ENCODE data around the gene GLP2R. TPM values are rescaled to one million over a fixed set of nuclear protein-coding genes. Genes with fewer than 3 reads are reported as not detected.

GLP2R gene
- polyA plus RNA-seq, 1 donor from 2014 or later, result not detected

DNA sequence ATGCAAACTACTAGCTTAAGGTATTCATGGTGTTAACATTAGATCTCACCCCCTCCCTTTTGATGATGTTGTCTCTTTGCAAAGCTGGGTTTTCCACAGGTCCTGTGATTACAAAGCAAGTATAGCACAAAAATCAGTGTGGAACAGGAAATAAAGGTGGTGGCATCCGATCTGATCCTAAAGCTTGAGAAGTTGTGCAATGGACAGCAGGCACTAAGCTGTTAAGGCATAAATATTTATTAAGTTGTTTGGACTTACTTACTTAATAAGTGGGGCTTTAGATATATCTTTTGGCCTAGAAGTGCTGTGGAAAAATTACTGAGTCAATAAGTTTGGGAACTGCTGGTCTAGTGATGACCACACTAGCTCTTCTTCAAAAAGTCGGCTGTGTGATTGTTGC lies 5.0 kb downstream of the GLP2R start:
- no peak for TF ChIP-seq SMC3 (conservative IDR thresholded peaks at IDR 0.05; ENCODE audit: poor library complexity)
- TF ChIP-seq, protein P1, sequence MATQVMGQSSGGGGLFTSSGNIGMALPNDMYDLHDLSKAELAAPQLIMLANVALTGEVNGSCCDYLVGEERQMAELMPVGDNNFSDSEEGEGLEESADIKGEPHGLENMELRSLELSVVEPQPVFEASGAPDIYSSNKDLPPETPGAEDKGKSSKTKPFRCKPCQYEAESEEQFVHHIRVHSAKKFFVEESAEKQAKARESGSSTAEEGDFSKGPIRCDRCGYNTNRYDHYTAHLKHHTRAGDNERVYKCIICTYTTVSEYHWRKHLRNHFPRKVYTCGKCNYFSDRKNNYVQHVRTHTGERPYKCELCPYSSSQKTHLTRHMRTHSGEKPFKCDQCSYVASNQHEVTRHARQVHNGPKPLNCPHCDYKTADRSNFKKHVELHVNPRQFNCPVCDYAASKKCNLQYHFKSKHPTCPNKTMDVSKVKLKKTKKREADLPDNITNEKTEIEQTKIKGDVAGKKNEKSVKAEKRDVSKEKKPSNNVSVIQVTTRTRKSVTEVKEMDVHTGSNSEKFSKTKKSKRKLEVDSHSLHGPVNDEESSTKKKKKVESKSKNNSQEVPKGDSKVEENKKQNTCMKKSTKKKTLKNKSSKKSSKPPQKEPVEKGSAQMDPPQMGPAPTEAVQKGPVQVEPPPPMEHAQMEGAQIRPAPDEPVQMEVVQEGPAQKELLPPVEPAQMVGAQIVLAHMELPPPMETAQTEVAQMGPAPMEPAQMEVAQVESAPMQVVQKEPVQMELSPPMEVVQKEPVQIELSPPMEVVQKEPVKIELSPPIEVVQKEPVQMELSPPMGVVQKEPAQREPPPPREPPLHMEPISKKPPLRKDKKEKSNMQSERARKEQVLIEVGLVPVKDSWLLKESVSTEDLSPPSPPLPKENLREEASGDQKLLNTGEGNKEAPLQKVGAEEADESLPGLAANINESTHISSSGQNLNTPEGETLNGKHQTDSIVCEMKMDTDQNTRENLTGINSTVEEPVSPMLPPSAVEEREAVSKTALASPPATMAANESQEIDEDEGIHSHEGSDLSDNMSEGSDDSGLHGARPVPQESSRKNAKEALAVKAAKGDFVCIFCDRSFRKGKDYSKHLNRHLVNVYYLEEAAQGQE (IDR thresholded peaks at IDR 0.05; ENCODE audit: borderline replicate concordance), result no peak
- no peak for TF ChIP-seq TAF1 (IDR thresholded peaks at IDR 0.05; ENCODE audit: low read depth)
- TF ChIP-seq EP300 (conservative IDR thresholded peaks at IDR 0.05; ENCODE audit: poor library complexity, severe bottlenecking), result no peak
- TF ChIP-seq EZH2 (IDR thresholded peaks at IDR 0.05; ENCODE audit: borderline replicate concordance, insufficient read depth, low read length, poor library complexity, severe bottlenecking), result no peak
- TF ChIP-seq MXI1 (conservative IDR thresholded peaks at IDR 0.05; ENCODE audit: poor library complexity, severe bottlenecking), result no peak
- TF ChIP-seq RAD21 (conservative IDR thresholded peaks at IDR 0.05), result no peak
- TF ChIP-seq, protein P2, sequence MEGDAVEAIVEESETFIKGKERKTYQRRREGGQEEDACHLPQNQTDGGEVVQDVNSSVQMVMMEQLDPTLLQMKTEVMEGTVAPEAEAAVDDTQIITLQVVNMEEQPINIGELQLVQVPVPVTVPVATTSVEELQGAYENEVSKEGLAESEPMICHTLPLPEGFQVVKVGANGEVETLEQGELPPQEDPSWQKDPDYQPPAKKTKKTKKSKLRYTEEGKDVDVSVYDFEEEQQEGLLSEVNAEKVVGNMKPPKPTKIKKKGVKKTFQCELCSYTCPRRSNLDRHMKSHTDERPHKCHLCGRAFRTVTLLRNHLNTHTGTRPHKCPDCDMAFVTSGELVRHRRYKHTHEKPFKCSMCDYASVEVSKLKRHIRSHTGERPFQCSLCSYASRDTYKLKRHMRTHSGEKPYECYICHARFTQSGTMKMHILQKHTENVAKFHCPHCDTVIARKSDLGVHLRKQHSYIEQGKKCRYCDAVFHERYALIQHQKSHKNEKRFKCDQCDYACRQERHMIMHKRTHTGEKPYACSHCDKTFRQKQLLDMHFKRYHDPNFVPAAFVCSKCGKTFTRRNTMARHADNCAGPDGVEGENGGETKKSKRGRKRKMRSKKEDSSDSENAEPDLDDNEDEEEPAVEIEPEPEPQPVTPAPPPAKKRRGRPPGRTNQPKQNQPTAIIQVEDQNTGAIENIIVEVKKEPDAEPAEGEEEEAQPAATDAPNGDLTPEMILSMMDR (IDR thresholded peaks at IDR 0.05; ENCODE audit: poor library complexity, severe bottlenecking), result no peak
- no peak for TF ChIP-seq POLR2AphosphoS5 (IDR thresholded peaks at IDR 0.05)
- Histone ChIP-seq H3F3A (ENCODE audit: insufficient read depth, low read length, poor library complexity, severe bottlenecking) (no peaks in the 10 kb centered on the region), H3K36me3 (ENCODE audit: insufficient read depth, low read length) (no peaks in the 10 kb centered on the region)

DNA sequence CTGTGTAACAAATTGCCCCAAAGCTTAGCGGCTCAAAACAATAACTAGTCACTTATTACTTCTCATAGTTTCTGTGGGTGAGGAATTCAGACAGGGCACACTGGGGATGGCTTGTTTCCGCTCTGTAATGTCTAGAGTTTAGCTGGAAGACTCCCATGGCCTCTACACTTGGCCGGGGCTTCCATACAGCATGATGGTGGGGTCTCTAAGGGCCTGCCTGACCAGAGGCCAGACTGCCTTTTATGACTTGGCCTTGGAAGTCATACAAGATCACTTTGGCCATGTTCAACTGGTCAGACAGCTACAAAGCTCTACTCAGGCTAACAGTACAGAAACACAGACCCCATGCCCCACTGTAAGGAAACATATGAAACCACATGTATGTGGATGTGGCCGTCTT lies 8.2 kb downstream of the GLP2R start:
- TF ChIP-seq EZH2 (IDR thresholded peaks at IDR 0.05; ENCODE audit: borderline replicate concordance, insufficient read depth, low read length, poor library complexity, severe bottlenecking) (no peak), RAD21 (conservative IDR thresholded peaks at IDR 0.05) (no peak), SMC3 (conservative IDR thresholded peaks at IDR 0.05; ENCODE audit: poor library complexity) (no peak), POLR2AphosphoS5 (IDR thresholded peaks at IDR 0.05) (no peak), EP300 (conservative IDR thresholded peaks at IDR 0.05; ENCODE audit: poor library complexity, severe bottlenecking) (no peak), MXI1 (conservative IDR thresholded peaks at IDR 0.05; ENCODE audit: poor library complexity, severe bottlenecking) (no peak), TAF1 (IDR thresholded peaks at IDR 0.05; ENCODE audit: low read depth) (no peak)
- TF ChIP-seq, protein P2 (IDR thresholded peaks at IDR 0.05; ENCODE audit: poor library complexity, severe bottlenecking), result no peak
- TF ChIP-seq, protein P1 (IDR thresholded peaks at IDR 0.05; ENCODE audit: borderline replicate concordance), result no peak
- Histone ChIP-seq H3K36me3 (ENCODE audit: insufficient read depth, low read length) (no peaks in the 10 kb centered on the region), H3K27me3 (ENCODE audit: insufficient read depth, low read depth, low read length) (no peaks in the 10 kb centered on the region), H3K4me2 (ENCODE audit: low read length) (no peak overlapping the region), H3K27ac (ENCODE audit: low read length) (no peak overlapping the region), H3K9ac (ENCODE audit: low read length) (no peak overlapping the region), H3K79me2 (replicated peaks; ENCODE audit: insufficient read depth, low read length) (no peaks in the 10 kb centered on the region), H3F3A (ENCODE audit: insufficient read depth, low read length, poor library complexity, severe bottlenecking) (no peaks in the 10 kb centered on the region), H2AFZ (ENCODE audit: low read depth, low read length) (no peak overlapping the region), H3K4me3 (ENCODE audit: low read length) (no peak overlapping the region), H3K9me2 (ENCODE audit: insufficient read depth, low read length) (no peaks in the 10 kb centered on the region), H4K20me1 (ENCODE audit: insufficient read depth) (no peaks in the 10 kb centered on the region), H3K9me3 (ENCODE audit: low read length) (no peaks in the 10 kb centered on the region)

More for the DNA sequence above, 5.0 kb downstream of the GLP2R start:
- Histone ChIP-seq H4K20me1 (ENCODE audit: insufficient read depth) (no peaks in the 10 kb centered on the region), H3K9me3 (ENCODE audit: low read length) (no peaks in the 10 kb centered on the region), H3K27me3 (ENCODE audit: insufficient read depth, low read depth, low read length) (no peaks in the 10 kb centered on the region), H3K9ac (ENCODE audit: low read length) (no peak overlapping the region), H2AFZ (ENCODE audit: low read depth, low read length) (no peak overlapping the region), H3K9me2 (ENCODE audit: insufficient read depth, low read length) (no peaks in the 10 kb centered on the region), H3K27ac (ENCODE audit: low read length) (no peak overlapping the region), H3K4me2 (ENCODE audit: low read length) (no peak overlapping the region), H3K79me2 (replicated peaks; ENCODE audit: insufficient read depth, low read length) (no peaks in the 10 kb centered on the region), H3K4me3 (ENCODE audit: low read length) (no peak overlapping the region)
